ENCODE results near the gene CTF1. TPM values are rescaled to one million over a fixed set of nuclear protein-coding genes. Genes with fewer than 3 reads are reported as not detected.

The CTF1 gene
- total RNA-seq, 1 experiment from 2014 or later, result 2.3 TPM

DNA sequence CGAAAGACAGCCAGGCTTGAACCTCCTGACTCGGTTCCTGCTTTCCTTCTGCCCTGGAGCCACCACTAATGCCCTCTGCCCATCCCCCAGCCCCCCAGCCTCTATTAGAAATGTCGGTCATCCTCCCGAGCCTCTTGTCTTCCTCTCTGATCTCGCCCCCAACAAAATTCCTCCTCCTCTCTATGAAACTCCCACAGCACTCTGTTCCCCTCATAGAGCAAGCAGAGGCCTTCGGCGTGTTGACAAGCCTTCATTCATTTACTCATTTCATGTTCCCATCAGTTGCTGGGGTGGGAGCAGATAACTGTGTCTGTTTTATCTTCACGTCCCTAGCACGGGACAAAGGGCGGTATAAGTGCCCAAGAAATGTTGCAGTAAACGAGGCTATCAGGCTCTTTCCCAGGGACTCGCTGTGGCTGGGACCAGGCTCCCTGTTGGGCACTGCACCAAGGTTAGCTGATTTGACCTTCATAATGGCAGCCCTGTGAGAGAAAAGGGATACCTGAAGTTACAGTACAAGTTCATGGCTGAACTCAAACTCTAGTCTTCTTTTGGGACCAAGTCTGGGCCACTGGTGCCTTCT lies 34.7 kb downstream of the CTF1 start:
- no peak for DNase-seq (ENCODE audit: low spot score)

DNA sequence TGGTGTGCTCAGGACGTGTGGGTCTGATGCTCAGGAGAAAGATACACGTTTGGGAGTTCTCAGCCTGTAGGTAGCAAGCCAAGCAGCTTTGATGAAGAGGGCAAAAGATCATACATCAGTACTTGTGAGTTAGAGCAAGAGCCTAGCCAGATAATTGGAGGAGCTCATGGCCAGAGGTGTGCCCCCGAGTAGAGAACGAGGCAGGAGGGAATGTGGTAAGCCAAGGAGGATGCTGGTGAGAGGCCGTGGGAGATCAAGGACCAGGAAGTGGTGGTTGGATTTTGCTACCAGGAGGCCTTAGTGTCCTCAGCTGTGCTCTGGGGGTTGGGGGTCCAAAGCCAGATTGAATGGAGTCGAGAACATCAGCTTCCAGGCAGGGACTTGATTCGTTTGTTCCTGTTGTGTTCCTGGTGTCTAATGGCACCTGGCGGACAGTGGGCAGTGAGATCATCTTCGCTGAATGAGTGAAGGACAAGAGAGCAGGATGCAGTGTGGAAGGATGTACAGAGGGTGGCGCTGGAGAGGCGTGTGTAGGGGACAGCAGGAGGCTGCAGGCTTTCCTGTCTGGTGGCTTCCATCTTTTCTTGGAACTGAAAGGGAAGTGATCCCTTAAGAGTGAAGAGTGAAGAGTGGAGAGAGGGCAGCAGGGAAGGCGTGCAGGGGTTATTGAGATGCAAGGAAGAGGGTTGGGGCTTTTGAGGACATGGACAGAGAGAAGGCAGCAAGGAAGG lies 38.6 kb downstream of the CTF1 start:
- peak; percentile 46 for DNase-seq (ENCODE audit: low spot score)

DNA sequence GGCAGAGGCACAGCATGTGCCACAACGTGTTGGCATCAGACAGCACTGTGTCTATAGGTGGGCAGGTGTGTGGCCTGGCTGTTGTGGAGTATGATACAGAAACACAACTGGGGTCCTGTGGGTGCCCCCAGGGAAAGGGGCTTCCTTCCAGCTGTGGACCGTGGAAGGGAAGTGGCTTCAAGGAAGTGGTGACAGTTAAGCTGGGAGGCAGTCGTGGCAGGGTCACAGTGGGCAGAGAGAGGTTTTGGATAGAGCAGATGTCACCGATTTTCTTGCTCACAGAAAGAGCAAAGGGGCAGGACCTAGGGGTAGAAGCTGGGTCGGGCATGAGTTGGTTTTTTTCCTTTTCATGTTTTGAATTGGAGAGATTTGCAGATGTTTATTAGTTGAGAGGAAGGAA lies 41.3 kb downstream of the CTF1 start:
- no peak for DNase-seq (ENCODE audit: low spot score)

DNA sequence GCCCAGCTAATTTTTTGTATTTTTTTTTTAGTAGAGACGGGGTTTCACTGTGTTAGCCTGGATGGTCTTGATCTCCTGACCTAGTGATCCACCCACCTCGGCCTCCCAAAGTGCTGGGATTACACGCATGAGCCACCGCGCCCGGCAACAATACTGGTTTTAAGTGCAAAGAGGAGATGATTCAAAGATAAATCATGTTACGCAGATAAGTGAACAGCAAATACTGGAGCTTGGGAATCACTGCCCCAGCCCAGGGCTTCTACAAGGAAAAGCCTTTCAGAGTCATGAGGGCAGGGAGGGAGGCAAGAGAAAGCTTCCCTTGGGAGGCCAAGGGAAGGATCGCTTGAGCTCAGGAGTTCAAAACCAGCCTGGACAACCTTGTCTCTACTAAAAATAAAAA lies 43.2 kb downstream of the CTF1 start:
- peak; percentile 38 for DNase-seq (ENCODE audit: low spot score)

DNA sequence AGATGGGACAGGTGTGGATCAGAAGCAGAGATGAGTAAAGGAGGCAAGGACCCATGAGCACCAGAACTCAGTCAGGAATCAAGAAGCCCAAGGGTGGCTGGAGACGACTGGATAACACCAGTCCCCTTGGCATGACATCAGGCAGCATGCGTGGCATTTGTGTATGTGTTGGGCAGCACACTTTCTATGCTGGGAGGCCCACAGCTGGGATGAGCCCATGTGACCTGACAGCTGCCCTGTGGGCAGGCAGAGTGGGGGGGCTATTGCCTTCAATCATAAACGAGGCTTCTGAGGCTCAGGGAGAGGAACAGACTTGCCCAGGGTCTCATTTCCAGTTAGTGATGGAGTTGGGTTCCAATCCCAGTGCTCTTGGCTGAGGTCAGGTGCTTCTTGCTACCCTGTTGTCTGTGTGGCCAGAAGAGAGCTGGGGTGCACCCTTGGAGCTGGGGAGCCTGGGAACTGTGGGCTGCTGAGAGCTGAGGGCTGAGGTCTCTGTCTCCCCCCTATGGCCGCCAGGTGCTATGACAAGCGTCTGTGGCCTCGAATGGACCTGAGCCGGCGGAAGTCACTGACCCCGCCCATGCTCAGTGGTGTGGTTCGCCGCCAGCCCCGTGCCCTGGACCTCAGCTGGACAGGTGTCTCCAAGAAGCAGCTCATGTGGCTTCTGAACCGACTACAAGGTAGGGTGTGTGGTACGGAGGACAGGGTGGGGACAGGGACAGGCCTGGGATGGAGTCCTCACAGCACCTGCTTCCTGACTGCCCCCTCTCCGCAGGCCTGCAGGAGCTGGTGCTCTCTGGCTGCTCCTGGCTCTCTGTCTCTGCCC lies 45.4 kb downstream of the CTF1 start:
- DNase-seq (ENCODE audit: low spot score), result peak; percentile 81

DNA sequence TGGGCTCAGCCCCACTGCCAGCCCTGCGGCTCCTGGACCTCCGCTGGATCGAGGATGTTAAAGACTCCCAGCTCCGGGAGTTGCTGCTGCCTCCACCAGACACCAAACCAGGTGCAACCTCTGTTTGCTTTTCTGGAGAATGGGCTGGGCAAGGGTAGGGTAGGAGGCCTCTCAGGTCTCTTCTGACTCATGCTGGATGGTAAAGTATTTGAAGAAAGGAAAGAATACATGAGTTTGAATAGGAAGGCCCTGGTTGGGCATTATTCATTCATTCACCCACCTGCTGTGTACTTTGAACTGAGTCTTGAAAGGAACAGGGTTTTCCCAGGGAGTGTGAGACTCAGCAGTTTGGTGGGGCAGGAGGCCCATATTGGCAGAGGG lies 46.0 kb downstream of the CTF1 start:
- DNase-seq (ENCODE audit: low spot score), result no peak

DNA sequence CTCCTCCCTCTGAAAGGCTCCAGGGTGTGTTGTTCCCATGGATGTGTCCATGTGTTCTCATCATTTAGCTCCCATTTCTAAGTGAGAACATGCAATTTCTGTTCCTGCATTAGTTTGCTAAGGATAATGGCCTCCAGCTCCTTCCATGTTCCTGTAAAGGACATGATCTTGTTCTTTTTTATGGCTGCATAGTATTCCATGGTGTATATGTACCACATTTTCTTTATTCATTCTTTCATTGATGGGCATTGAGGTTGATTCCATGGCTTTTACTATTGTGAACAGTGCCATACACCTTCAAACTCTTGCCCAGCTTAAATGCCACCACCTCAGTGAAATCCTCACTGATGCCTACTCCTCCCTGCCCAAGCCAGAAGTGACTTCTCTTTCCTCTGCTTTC lies 47.9 kb downstream of the CTF1 start:
- DNase-seq (ENCODE audit: low spot score), result no peak

DNA sequence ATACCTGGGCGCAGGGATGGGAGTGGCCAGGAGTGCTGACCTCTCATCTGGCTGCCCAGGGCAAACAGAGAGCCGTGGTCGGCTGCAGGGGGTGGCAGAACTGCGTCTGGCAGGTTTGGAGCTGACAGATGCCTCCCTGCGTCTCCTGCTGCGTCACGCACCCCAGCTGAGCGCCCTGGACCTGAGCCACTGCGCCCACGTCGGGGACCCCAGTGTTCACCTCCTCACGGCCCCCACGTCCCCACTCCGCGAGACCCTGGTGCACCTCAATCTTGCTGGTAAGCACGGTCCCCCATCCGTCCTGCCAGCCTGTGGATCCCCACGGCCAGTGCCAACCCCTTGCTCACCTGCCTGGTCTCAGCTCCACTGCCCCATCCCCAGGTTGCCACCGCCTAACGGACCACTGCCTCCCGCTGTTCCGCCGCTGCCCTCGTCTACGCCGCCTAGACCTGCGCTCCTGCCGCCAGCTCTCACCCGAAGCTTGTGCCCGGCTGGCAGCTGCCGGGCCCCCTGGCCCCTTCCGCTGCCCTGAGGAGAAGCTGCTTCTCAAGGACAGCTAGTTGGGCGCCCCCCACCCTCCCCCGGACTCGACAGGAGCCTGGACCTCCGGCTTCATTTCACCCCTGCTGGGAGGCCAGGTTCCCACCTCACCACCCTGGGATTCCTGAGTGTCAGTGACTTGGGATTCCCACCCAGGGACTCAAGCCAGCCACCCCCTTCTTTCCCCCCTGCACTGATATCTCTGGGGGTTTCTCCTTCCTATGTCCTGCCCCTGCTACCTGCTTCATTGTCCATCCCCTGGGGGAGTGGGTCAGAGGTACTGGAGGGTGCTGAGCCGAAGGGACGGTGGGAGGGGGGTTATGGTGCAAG lies 50.5 kb downstream of the CTF1 start:
- DNase-seq (ENCODE audit: low spot score), result no peak

DNA sequence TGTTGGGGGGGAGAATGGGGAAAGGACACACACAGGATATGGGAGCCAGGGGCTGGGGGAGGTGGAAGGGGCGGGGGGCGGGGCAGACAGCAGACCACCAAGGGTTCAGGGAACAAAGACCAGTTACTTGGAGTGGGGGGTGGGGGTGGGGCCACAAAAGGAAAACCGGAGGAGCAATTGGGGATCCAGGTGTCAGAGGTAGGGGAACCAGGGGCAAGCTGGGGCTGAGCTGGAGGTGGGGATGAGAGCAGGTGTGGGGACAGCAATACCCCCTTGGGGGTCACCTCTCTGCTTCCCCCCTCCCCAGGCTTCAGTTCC lies 51.1 kb downstream of the CTF1 start:
- DNase-seq (ENCODE audit: low spot score), result no peak

DNA sequence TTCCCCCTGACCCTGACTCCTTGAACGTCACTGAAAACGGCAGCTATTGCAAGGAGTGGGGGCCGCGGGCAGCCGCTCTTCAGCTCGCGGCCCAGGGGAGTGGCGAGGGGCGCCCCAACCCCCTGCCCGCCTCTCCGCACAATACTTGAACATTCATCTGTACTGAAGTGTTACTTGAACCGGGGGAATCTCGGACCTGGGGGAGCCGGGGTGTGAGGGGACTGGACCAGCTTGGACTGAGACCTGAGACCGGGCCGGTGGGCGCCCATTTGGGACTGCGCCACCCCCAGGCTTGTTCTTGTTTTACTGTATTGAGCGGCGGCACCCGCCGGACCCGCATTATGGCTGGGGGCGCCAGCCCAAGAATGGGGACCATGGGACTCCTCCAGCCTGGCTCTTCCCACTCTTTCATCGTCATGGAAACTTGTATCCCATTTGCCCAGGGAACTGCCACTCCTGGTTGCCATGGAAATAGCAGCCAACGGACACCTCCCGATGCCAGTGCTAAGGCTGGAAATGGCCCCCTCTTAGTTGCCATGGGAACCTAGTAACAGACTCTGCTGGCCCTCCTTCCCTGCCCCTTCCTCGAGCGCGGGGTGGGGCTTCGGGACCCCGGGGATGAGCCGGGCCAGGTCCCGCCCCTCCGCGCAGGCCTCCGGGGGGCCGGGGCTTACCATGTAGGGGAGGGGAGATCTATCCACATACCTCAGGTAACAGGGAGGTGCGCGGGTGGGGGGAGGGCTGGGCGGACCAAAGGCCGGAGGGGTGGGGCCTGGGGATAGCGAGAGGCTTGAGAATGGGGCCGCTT lies 51.6 kb downstream of the CTF1 start:
- peak; percentile 98 for DNase-seq (ENCODE audit: low spot score)

DNA sequence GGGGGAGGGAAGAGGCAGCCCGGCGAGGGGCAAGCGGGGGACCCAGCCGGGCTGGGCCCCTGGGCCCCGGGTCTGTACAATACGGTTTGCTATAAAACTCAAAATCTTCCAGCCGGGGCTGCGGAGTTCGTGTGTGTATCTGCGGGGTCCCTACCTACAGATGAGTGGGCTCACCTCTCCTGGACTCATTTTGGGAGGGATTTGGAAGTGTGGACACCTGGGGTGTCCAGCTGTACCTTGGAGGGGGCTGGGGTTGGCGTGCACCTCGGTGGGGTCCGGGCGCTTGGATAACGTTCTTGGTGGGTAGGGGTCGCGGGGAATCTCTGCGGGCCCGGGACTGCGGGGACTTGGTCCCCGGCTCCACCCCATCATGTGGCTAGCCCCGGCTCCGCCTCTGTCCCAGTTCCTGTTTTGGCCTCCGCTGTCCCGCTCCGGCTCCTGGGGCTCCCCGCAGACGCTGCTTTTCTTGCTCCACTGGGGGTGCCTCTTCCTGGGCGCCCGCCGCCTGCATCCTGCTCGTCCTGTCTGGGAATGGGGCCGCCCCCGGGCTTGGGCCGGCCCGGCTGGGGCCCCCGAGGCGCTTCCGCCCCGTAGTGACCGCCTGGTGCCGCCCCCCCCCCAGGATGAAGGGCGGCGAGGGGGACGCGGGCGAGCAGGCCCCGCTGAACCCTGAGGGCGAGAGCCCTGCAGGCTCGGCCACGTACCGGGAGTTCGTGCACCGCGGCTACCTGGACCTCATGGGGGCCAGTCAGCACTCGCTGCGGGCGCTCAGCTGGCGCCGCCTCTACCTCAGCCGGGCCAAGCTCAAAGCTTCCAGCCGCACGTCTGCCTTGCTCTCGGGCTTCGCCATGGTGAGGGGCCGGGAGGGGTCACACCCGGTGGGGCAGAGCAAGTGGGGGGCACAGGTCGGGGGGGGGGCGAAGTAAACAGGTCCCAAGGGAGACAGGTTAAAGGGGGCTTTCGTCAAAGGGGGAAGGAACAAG lies 52.5 kb downstream of the CTF1 start, which contains the start of gene ORAI3:
Gene ORAI3, plus strand, starts transcription at position 402 of the 983 bp plus-strand sequence. Its CDS starts 222 bp downstream, at position 624.
- DNase-seq (ENCODE audit: low spot score), result peak; percentile 59

DNA sequence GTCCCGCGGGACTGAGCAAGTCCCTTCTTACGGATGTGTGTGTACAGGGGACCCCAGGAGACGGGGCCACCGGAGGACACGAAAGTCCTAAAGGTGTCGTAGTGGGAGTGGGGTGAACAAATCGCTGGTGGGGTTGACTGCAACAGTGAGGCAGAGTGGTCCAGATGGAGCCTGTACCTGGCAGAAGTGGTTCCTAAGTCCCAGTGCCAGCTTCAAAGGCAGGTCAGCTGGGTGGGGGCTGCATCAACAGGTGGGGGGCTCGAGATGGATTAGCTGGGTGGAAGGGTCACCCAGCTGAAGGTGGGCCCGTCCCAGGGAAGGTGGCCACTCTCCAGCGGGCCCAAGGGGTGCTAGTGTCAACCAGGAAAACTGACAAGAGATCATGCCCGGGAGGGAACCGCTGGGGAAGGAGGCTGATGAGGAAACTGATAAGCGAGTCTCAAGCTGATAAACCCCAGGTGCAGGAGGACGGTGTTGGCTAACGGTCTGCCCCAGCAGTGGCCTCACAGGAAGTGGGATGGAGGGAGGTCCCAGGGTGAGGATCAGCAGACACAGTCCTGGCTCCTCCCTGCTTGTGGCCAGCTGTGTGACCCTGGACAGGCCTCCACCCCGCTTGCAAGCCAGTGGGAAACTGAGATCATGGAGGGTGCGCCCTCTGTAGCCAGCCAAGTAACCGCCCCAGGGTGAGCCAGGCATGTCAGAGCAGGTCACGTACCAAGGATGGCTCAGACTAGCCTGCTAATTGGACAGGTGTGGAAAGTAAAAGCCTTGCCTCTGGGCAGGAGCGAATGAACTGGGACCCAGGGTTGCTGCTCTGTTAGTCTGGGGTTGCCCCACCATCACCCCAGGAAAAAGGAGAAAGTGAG lies 53.5 kb downstream of the CTF1 start:
- peak; percentile 98 for DNase-seq (ENCODE audit: low spot score)

DNA sequence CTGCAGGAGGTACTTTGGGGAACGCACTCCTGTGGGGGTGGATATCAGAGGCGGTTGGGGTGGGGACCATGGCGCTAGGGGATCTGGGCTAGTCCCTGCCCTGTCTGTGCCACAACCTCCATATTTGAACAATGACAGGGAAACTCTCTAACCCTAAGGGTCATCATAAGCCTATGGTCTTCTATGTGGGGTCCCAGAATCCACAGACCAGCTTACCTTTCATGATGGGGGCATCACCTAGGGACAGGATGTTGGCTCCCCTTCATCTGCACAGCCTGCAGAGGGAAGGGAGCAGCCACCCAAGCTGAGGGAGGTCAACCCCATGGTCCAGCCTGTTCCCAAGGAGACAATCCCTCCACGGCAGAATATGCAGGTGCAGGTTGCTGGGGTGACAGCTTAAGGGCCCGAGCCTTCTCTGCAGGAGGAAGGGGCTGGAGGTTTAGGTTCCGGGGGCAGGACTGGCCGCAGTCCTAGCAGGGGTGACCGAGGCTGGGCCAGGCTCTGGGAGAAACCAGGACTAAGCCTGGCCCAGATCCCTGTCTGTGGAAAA lies 54.2 kb downstream of the CTF1 start:
- no peak for DNase-seq (ENCODE audit: low spot score)

DNA sequence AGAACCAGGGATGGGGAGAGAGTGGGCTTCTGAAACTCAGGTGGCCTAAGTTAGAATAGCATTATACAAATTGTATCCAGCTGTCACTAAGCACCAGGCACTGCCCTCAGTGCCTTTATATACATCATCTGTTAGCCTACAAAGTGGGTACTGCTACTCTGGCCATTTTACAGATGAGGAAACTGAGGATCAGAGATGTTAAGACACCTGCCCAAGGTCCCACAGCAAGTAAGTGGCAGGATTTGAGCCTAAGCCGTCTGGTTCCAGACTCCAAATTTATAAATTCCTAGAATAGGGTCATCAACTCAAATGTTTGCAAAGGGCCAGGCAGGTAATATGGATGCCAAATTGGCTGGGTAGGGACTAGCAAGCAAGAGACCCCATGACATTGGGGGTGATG lies 54.8 kb downstream of the CTF1 start:
- no peak for DNase-seq (ENCODE audit: low spot score)

DNA sequence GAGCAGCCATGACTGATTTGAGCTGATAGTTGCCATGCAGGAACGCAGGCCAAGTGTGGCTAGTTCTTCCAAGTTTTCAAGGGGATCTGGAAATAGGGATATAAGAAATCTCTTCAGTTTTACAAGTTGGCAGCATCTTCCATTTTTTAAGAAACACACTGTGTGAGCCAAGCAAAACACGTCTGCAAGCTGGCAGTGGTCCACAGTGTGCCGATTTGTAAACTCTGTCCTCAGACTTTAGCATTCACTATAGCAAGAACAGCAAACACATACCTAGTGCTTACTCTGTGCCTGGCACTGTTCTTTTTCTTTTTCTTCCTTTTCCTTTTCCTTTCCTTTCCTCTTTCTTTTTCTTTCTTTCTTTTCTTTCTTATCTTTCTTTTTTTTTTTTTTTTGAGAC lies 55.3 kb downstream of the CTF1 start:
- DNase-seq (ENCODE audit: low spot score), result no peak

DNA sequence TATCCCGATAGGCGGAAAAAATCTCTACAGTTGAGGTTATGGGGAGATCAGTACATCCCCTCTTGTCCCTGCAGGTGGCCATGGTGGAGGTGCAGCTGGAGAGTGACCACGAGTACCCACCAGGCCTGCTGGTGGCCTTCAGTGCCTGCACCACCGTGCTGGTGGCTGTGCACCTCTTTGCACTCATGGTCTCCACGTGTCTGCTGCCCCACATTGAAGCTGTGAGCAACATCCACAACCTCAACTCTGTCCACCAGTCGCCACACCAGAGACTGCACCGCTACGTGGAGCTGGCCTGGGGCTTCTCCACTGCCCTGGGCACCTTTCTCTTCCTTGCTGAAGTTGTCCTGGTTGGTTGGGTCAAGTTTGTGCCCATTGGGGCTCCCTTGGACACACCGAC lies 56.7 kb downstream of the CTF1 start:
- DNase-seq (ENCODE audit: low spot score), result no peak

All from A172 (cell line).